ENCODE data around the gene NEURL1B.

DNA sequence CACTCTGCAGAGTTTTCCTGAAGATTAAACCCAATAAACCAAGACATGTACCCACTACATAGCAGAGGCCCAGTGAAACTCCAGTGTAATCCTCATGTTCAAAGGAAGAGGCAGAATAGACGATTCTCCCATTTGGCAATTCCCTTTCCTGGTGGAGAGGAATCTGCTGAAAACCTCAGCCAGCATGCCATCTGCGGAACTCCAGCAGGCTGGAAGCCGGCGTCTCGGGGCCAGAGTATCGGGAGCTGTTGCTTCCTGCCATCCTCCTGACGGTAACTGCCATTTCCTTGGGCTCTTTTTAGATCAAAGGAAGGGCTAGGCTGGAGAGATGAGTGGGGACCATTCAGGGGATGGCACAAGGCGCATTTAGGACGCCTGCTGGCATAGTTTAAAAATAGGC lies 20.5 kb downstream of the NEURL1B start:
- TF ChIP-seq JUND (IDR thresholded peaks at IDR 0.05), result no peak
- no peak for TF ChIP-seq GABPA (IDR thresholded peaks at IDR 0.05 in 1 of 2, conservative IDR thresholded peaks at IDR 0.05 in 1 of 2)
- TF ChIP-seq, protein P1, sequence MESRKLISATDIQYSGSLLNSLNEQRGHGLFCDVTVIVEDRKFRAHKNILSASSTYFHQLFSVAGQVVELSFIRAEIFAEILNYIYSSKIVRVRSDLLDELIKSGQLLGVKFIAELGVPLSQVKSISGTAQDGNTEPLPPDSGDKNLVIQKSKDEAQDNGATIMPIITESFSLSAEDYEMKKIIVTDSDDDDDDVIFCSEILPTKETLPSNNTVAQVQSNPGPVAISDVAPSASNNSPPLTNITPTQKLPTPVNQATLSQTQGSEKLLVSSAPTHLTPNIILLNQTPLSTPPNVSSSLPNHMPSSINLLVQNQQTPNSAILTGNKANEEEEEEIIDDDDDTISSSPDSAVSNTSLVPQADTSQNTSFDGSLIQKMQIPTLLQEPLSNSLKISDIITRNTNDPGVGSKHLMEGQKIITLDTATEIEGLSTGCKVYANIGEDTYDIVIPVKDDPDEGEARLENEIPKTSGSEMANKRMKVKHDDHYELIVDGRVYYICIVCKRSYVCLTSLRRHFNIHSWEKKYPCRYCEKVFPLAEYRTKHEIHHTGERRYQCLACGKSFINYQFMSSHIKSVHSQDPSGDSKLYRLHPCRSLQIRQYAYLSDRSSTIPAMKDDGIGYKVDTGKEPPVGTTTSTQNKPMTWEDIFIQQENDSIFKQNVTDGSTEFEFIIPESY (IDR thresholded peaks at IDR 0.05), result no peak
- TF ChIP-seq, protein P2, sequence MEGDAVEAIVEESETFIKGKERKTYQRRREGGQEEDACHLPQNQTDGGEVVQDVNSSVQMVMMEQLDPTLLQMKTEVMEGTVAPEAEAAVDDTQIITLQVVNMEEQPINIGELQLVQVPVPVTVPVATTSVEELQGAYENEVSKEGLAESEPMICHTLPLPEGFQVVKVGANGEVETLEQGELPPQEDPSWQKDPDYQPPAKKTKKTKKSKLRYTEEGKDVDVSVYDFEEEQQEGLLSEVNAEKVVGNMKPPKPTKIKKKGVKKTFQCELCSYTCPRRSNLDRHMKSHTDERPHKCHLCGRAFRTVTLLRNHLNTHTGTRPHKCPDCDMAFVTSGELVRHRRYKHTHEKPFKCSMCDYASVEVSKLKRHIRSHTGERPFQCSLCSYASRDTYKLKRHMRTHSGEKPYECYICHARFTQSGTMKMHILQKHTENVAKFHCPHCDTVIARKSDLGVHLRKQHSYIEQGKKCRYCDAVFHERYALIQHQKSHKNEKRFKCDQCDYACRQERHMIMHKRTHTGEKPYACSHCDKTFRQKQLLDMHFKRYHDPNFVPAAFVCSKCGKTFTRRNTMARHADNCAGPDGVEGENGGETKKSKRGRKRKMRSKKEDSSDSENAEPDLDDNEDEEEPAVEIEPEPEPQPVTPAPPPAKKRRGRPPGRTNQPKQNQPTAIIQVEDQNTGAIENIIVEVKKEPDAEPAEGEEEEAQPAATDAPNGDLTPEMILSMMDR (IDR thresholded peaks at IDR 0.05; ENCODE audit: low read depth, low read length, missing input control), result no peak
- no peak for TF ChIP-seq SP1 (IDR thresholded peaks at IDR 0.05)
- TF ChIP-seq, protein P3, sequence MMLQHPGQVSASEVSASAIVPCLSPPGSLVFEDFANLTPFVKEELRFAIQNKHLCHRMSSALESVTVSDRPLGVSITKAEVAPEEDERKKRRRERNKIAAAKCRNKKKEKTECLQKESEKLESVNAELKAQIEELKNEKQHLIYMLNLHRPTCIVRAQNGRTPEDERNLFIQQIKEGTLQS (IDR thresholded peaks at IDR 0.05), result no peak
- TF ChIP-seq RAD21 (IDR thresholded peaks at IDR 0.05), result no peak
